ENCODE measurements around the gene NACA2.
"Not testable (repeated sequence)": the region's sequence is repeated elsewhere in the genome, so short reads cannot be mapped to it uniquely, and the experiment has no call there.

The NACA2 gene

DNA sequence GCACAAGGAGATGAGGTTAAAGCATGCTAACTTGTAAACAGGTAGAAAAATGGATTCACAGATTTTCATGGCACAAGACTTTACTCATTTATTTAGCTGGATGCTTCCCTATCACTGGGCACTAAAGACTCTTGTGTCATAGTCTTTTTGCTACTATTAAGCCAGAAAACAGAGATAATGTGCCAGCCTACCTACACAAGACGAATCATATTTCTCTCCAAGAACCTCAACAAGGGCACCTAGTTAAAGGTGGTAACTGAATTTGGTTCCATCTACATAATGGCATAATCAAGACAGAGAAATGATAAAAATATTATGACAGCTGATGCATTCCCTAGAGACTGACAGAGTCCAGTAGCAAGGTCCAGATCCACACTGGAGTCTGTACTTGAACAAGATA is 3.8 kb downstream of the NACA2 start:
- no peaks in the 10 kb centered on the region for H3K4me1 ChIP-seq (ENCODE audit: control insufficient read depth, insufficient read depth, low read length, poor library complexity, severe bottlenecking)
- H3K36me3 ChIP-seq (ENCODE audit: control insufficient read depth, insufficient read depth, low read length): no peaks in the 10 kb centered on the region
- no peak overlapping the region for H3K4me3 ChIP-seq (ENCODE audit: extremely low read depth, insufficient read depth, low read length, poor library complexity, severe bottlenecking)
- WGBS, 2 experiments (ENCODE audit: insufficient coverage in 2 of 2): no CpG with 5 or more reads among the region's 1 CpG
- H3K27ac ChIP-seq (ENCODE audit: low read depth, low read length, severe bottlenecking): no peak overlapping the region
- no peaks in the 10 kb centered on the region for H3K9me3 ChIP-seq (ENCODE audit: control insufficient read depth, low read length)

DNA sequence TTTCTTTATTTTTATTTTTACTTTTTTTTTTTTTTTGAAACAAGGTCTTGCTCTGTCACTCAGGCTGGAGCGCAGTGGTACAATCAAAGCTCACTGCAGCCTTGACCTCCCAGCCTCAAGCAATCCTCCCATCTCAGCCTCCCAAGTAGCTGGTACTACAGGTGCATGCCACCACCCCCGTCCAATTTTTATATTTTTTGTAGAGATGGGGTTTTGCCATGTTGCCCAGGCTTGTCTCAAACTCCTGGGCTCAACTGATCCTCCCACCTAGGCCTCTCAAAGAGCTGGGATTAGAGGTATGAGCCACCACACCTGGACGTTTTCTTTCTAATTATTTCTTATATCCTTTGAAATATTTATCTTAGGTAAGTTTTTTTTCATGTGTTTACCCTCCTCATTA is 4.4 kb downstream of the NACA2 start:
- H3K4me1 ChIP-seq (ENCODE audit: control insufficient read depth, insufficient read depth, low read length, poor library complexity, severe bottlenecking); H3K4me3 ChIP-seq (ENCODE audit: extremely low read depth, insufficient read depth, low read length, poor library complexity, severe bottlenecking); H3K36me3 ChIP-seq (ENCODE audit: control insufficient read depth, insufficient read depth, low read length); H3K9me3 ChIP-seq (ENCODE audit: control insufficient read depth, low read length); H3K27ac ChIP-seq (ENCODE audit: low read depth, low read length, severe bottlenecking): not testable (repeated sequence)
- WGBS, 2 experiments (ENCODE audit: insufficient coverage in 2 of 2): no CpG with 5 or more reads among the region's 3 CpGs

DNA sequence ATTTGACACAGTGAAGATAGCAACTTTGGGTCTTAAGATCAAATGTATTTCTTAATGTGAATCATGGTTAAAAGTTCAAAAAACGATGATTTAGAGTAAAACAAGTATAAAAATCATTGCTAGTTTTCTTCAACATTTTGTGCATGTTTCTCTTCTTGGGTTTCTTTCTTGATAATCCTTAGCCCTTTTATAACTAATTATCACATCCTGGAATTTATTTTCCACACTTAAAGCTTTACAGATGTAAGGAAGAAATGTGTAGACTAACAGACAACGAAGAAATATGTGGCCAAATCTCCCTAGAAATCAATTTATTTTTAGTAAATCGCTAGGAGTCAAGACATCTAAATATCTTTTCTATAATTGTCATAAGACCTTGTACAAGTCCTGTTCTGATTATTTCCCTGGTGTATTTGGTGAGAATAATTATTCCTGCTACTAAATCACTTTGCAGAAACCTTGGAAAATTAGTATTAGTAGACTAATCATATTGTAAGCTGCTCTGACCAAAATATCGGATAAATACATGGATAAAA is 4.9 kb downstream of the NACA2 start:
- H3K4me1 ChIP-seq (ENCODE audit: control insufficient read depth, insufficient read depth, low read length, poor library complexity, severe bottlenecking): no peaks in the 10 kb centered on the region
- no peak overlapping the region for H3K4me3 ChIP-seq (ENCODE audit: extremely low read depth, insufficient read depth, low read length, poor library complexity, severe bottlenecking)
- H3K9me3 ChIP-seq (ENCODE audit: control insufficient read depth, low read length): no peaks in the 10 kb centered on the region
- H3K36me3 ChIP-seq (ENCODE audit: control insufficient read depth, insufficient read depth, low read length): no peaks in the 10 kb centered on the region
- WGBS, 2 experiments (ENCODE audit: insufficient coverage in 2 of 2): 80% methylated on average over 1 of the region's 4 CpGs; no CpG with 5 or more reads in 1 of the 2 experiments
- H3K27ac ChIP-seq (ENCODE audit: low read depth, low read length, severe bottlenecking): no peak overlapping the region

DNA sequence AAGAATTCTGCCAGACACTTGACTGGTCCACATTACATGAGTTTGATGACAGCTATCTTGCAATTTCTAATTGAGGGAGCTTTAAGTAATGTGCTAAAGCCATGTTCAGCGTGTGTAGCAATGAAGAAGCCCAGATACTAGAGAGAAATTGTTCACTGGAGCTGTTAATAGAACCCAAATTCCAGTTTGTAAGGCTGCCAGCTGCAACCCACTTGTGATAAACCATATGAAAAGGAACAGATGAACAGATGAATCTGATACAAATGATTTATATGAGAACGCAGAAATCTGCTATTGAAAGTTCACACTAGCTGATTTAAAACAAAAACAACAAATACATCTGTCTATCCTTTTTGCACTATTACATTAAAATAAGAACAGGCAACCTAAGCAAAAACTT is 6.2 kb downstream of the NACA2 start:
- no peaks in the 10 kb centered on the region for H3K9me3 ChIP-seq (ENCODE audit: control insufficient read depth, low read length)
- H3K4me3 ChIP-seq (ENCODE audit: extremely low read depth, insufficient read depth, low read length, poor library complexity, severe bottlenecking): no peak overlapping the region
- no peaks in the 10 kb centered on the region for H3K36me3 ChIP-seq (ENCODE audit: control insufficient read depth, insufficient read depth, low read length)
- H3K4me1 ChIP-seq (ENCODE audit: control insufficient read depth, insufficient read depth, low read length, poor library complexity, severe bottlenecking): no peaks in the 10 kb centered on the region
- no peak overlapping the region for H3K27ac ChIP-seq (ENCODE audit: low read depth, low read length, severe bottlenecking)
- 92 to 100% methylated on average over 1 of the region's 2 CpGs for WGBS, 2 experiments (ENCODE audit: insufficient coverage in 2 of 2)

DNA sequence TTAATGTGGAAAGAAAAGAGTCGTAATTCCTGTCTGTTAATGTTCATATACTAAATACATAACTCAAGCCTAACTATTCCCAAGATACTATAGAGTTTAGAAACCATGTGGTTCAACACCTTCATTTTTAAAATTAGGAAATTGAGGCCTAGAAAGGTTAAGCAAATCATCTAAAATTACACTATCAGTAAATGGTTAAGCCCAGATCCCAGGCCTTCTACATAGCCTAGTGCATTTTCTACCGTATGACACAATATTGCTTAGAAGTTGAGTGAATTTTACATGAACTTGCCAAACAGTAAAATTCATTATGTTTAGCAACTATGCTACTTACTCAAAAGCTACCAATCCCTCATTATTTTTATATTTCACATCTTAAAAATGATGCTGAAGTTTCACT is 6.8 kb downstream of the NACA2 start:
- H3K36me3 ChIP-seq (ENCODE audit: control insufficient read depth, insufficient read depth, low read length): no peaks in the 10 kb centered on the region
- WGBS, 2 experiments (ENCODE audit: insufficient coverage in 2 of 2): no CpG with 5 or more reads among the region's 2 CpGs
- H3K4me3 ChIP-seq (ENCODE audit: extremely low read depth, insufficient read depth, low read length, poor library complexity, severe bottlenecking): no peak overlapping the region
- H3K9me3 ChIP-seq (ENCODE audit: control insufficient read depth, low read length): no peaks in the 10 kb centered on the region
- H3K4me1 ChIP-seq (ENCODE audit: control insufficient read depth, insufficient read depth, low read length, poor library complexity, severe bottlenecking): no peaks in the 10 kb centered on the region
- no peak overlapping the region for H3K27ac ChIP-seq (ENCODE audit: low read depth, low read length, severe bottlenecking)

DNA sequence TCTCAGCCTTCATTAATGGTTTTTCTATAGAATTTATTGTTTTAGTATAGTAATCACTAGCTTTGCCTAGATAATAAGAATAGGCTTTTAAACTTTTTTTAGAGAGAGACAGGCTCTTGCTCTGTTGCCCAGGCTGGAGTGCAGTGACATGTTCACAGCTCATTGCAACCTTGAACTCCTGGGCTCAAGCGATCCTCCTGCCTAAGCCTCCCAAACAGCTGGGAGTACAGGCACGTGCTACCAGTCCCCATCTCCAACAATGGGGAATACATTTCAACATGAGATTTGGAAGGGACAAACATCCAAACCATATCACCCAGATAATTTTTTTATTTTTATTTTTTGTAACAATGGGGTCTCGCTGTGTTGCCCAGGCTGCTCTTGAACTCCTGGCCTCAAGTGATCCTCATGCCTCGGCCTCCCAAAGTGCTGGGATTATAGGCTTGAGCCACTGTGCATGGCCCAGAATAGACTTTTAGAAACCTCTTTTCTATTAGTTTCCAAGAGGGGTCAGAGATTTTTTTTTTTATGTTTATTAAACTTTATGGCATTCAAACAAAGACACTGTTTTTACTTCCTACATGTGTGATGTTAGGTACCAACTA is 7.3 kb downstream of the NACA2 start:
- Histone ChIP-seq H3K4me1 (ENCODE audit: control insufficient read depth, insufficient read depth, low read length, poor library complexity, severe bottlenecking) (no peaks in the 10 kb centered on the region), H3K4me3 (ENCODE audit: extremely low read depth, insufficient read depth, low read length, poor library complexity, severe bottlenecking) (no peak overlapping the region), H3K36me3 (ENCODE audit: control insufficient read depth, insufficient read depth, low read length) (no peaks in the 10 kb centered on the region), H3K27ac (ENCODE audit: low read depth, low read length, severe bottlenecking) (no peak overlapping the region), H3K9me3 (ENCODE audit: control insufficient read depth, low read length) (no peaks in the 10 kb centered on the region)
- WGBS, 2 experiments (ENCODE audit: insufficient coverage in 2 of 2): 82 to 87% methylated on average over 2 to 4 of the region's 4 CpGs

DNA sequence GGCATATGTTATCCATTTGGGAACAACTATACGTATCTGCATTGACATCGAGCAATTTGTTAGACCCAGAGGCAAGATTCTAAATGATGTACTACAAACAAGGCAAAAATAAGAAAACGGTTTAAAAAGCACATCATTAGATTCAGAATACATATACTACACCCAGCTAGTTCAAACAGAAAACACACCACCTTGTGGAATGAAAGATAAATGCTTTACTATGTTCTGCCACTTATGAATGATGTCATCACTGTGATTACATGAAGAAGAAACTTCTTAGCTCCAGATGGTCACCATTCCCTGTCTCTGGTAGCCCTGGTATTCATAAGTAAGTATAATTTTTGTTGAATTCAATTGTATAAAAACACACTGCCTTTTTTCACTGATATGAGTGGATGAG is 7.8 kb downstream of the NACA2 start:
- Histone ChIP-seq H3K4me3 (ENCODE audit: extremely low read depth, insufficient read depth, low read length, poor library complexity, severe bottlenecking) (no peak overlapping the region), H3K9me3 (ENCODE audit: control insufficient read depth, low read length) (no peaks in the 10 kb centered on the region), H3K36me3 (ENCODE audit: control insufficient read depth, insufficient read depth, low read length) (no peaks in the 10 kb centered on the region), H3K4me1 (ENCODE audit: control insufficient read depth, insufficient read depth, low read length, poor library complexity, severe bottlenecking) (no peaks in the 10 kb centered on the region), H3K27ac (ENCODE audit: low read depth, low read length, severe bottlenecking) (no peak overlapping the region)
- 100% methylated on average over 2 of the region's 3 CpGs; no CpG with 5 or more reads in 1 of the 2 experiments for WGBS, 2 experiments (ENCODE audit: insufficient coverage in 2 of 2)

DNA sequence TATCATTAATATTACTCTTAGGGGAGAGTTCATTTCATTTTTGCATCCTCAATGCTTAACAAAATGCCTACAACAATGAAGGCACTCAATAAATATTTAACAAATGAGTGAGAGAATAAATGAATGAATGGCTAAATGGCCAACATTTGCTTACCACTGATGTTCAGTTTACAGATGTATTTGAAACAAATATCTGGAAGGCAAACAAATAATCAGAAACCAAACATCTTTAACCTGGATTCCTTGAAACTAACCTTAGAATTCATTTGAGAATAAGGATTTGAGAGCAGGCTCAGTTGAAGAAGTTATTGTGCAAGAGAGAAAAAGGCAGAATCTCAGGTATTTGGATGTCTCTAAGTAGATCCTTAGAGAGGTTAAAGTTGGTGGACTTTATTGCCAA is 8.4 kb downstream of the NACA2 start:
- H3K4me3 ChIP-seq (ENCODE audit: extremely low read depth, insufficient read depth, low read length, poor library complexity, severe bottlenecking): no peak overlapping the region
- H3K4me1 ChIP-seq (ENCODE audit: control insufficient read depth, insufficient read depth, low read length, poor library complexity, severe bottlenecking): no peaks in the 10 kb centered on the region
- H3K36me3 ChIP-seq (ENCODE audit: control insufficient read depth, insufficient read depth, low read length): no peaks in the 10 kb centered on the region
- no peaks in the 10 kb centered on the region for H3K9me3 ChIP-seq (ENCODE audit: control insufficient read depth, low read length)
- H3K27ac ChIP-seq (ENCODE audit: low read depth, low read length, severe bottlenecking): no peak overlapping the region

DNA sequence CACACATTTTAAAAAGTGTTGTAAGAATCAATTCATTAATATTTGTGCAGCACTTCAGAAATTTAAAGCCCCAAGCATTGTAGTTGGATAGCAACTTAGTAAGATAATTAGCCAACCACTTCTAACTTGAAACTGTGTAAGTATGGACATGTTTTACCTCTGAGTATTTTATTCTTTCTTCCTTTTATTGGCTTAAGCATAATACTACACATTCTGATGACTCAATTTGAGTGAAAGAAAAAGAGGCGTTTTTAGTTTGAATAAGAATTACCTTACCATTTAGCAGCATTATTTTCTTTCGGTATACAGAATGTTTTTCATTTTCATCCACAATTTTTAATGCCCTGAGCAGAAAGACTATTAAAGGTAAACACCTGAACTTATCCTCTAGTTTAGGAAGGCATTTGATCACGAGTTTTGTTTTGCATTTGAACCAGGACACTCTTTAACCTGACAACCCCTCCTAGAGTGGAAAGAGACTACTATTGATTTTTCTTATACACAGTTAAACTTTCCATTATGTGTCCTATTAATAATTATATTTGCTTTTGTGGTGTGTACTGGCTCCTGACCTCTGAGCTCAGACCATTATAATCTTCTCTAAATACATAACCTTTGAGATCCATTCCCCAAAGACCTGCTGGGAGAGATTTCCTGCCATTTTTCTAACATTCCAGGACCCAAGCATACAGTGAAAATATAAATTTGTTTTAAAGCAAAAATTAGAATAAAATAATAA is 9.2 kb downstream of the NACA2 start:
- no peaks in the 10 kb centered on the region for H3K36me3 ChIP-seq (ENCODE audit: control insufficient read depth, insufficient read depth, low read length)
- WGBS, 2 experiments (ENCODE audit: insufficient coverage in 2 of 2): 71% methylated on average over 1 of the region's 3 CpGs; no CpG with 5 or more reads in 1 of the 2 experiments
- H3K9me3 ChIP-seq (ENCODE audit: control insufficient read depth, low read length): no peaks in the 10 kb centered on the region
- no peaks in the 10 kb centered on the region for H3K4me1 ChIP-seq (ENCODE audit: control insufficient read depth, insufficient read depth, low read length, poor library complexity, severe bottlenecking)
- H3K4me3 ChIP-seq (ENCODE audit: extremely low read depth, insufficient read depth, low read length, poor library complexity, severe bottlenecking): no peak overlapping the region
- H3K27ac ChIP-seq (ENCODE audit: low read depth, low read length, severe bottlenecking): no peak overlapping the region

DNA sequence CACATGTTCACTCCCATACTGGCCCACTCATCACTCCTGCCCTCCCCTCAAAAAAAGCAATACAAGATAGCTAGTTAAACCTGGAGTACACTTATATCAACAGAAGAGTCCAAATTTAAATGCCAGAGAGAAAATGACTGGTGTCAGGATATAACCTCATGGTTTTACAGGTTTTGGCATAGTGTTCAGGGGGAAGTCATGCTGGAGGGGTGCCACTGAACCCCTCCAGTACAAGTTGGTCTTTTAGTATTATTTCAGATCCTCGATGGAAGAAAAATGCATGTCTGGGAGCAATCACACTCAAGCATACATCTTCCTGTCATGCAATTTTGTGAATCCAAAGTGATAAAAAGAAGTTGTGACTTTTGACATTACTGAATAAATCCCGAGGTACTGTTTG is 10.5 kb downstream of the NACA2 start:
- H3K4me1 ChIP-seq (ENCODE audit: control insufficient read depth, insufficient read depth, low read length, poor library complexity, severe bottlenecking): no peaks in the 10 kb centered on the region
- no CpG with 5 or more reads among the region's 2 CpGs for WGBS, 2 experiments (ENCODE audit: insufficient coverage in 2 of 2)
- H3K4me3 ChIP-seq (ENCODE audit: extremely low read depth, insufficient read depth, low read length, poor library complexity, severe bottlenecking): no peak overlapping the region
- no peaks in the 10 kb centered on the region for H3K36me3 ChIP-seq (ENCODE audit: control insufficient read depth, insufficient read depth, low read length)
- H3K27ac ChIP-seq (ENCODE audit: low read depth, low read length, severe bottlenecking): no peak overlapping the region
- no peaks in the 10 kb centered on the region for H3K9me3 ChIP-seq (ENCODE audit: control insufficient read depth, low read length)

DNA sequence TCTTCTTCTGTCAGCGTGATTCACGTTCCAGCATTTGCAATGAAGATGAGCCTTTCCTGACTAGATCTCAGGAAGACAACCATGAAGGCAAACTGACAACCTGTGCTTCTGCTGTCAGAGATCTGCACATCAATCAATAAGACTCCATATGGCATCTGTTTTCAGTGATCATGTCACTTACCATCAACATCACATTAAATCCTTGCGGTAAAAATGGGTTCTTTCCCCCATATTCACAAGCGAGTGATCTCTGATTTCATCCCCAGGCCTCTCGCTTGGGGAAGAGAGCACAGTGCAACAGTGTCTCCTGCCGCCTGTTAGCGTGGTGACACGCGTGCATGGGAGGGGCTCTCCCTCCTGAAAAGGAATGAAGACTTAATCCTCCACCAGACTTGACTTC is 11.1 kb downstream of the NACA2 start:
- no peak overlapping the region for H3K27ac ChIP-seq (ENCODE audit: low read depth, low read length, severe bottlenecking)
- no peak overlapping the region for H3K4me3 ChIP-seq (ENCODE audit: extremely low read depth, insufficient read depth, low read length, poor library complexity, severe bottlenecking)
- H3K4me1 ChIP-seq (ENCODE audit: control insufficient read depth, insufficient read depth, low read length, poor library complexity, severe bottlenecking): no peaks in the 10 kb centered on the region
- no peaks in the 10 kb centered on the region for H3K9me3 ChIP-seq (ENCODE audit: control insufficient read depth, low read length)
- 74 to 89% methylated on average over 4 of the region's 9 CpGs for WGBS, 2 experiments (ENCODE audit: insufficient coverage in 2 of 2)
- no peaks in the 10 kb centered on the region for H3K36me3 ChIP-seq (ENCODE audit: control insufficient read depth, insufficient read depth, low read length)
